GM19452 (cell line): ENCODE data around the gene RPS18.
A peak's percentile ranks its signal among the peaks of the same experiment; 100 is the strongest.

ENCODE experiments used
- ATAC-seq: cut with Tn5 transposase; IDR thresholded peaks from one replicate; pipeline ENCODE4 v1.9.1; 2021; ENCODE audit not compliant: unreplicated experiment

RPS18 gene

DNA sequence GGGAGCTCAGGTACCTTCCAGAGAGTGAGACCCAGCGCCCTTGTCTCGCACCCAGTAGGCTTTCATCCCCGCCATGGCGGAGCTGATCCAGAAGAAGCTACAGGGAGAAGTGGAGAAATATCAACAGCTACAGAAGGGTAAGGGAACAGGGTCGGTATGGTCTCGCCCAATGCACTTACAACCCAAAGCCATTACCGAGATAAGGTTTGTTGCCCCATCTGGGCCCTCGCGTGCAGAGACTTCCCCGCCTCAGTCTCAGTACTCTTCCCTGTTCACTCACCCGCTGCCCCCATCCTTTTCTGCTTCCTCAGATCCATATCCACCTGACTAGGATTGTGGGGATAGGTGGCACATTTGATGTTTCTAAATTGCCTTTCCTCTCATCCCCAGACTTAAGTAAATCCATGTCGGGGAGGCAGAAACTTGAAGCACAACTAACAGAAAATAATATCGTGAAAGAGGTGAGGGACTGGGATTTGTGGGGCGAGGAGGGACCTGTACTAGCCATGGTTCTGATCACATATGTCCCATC, 18.0 kb downstream of the RPS18 start:
- ATAC-seq: peak; percentile 12

DNA sequence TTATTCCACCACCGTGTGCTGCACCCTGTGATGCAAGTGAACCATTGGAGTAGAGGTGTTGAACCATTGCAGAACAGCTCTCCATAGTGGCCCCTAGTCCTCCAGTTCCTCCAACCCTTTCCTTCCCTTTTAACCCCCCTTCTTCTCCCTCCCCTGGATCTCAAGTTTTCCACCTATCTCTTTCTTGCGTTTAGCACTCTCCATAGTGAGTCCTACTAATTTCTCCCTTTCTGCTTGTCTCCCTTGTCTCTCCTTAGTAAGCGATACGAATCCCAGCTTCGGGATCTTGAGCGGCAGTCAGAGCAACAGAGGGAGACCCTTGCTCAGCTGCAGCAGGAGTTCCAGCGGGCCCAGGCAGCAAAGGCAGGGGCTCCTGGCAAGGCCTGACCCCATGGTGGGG, 18.6 kb downstream of the RPS18 start:
- ATAC-seq: no peak

DNA sequence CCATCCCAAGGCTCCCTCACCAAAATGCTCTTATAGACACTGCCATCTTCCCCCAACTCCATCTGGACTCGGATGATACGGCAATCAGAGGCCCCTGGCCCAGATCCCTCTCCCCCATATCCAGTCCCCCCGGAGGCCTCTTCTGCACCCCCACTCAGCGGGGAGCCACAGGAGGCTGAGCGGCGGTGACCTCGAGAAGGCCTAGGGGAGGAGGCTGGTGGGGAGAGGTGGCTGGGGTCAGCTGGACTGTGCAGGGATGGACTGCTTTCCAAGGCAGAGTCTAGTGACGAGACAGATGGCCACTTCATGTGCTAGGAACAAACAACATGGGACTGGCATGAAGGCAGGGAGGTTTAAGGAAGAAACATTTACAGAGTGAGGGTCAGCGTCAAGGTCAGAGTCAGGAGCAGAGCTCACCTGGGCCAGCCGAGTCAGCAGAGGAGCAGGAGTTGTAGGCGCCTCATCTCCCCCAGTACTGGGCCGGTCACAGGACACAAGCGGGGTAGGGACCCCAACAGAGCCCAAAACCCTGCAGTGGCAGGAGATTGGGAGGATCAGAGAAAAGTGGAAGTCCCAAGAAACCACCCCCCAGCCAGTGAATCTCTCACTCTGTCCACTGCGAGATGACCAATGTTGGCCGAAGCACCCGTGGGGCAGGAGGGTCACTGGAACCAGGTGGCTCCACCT, 21.3 kb downstream of the RPS18 start:
- ATAC-seq: no peak

DNA sequence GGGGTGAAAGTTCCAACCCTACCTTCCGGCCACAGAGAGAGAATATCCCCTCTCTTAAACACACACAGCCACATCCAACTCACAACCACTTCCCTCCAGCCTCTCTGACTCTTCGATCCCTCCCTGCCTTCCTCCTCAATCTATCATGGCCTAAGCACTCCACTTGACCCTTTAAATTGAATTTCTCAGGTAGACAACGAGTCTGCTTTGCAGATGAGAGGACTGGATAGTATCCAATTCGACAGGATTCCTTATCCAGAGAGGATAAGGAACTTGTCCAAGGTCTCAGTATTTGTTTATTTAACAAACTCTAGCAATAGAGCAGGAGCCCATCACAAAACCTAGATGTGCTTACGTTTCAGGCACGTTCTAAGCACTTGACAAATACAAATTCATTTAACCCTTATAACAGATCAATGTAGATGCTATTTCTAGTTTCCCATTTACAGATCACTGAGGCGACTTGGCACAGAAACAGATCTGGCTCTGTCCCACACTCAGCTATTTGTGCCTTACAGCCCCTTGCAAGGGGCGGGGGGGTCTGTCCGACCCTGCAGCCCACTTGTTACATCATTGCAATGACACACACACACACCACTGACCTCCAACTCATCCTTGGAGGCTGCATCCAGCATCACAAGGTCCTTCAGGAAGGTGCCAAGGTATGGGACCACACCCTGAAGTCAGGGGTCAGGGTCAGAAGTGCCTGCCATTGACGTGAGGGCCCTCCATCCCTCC, 22.4 kb downstream of the RPS18 start:
- no peak for ATAC-seq

DNA sequence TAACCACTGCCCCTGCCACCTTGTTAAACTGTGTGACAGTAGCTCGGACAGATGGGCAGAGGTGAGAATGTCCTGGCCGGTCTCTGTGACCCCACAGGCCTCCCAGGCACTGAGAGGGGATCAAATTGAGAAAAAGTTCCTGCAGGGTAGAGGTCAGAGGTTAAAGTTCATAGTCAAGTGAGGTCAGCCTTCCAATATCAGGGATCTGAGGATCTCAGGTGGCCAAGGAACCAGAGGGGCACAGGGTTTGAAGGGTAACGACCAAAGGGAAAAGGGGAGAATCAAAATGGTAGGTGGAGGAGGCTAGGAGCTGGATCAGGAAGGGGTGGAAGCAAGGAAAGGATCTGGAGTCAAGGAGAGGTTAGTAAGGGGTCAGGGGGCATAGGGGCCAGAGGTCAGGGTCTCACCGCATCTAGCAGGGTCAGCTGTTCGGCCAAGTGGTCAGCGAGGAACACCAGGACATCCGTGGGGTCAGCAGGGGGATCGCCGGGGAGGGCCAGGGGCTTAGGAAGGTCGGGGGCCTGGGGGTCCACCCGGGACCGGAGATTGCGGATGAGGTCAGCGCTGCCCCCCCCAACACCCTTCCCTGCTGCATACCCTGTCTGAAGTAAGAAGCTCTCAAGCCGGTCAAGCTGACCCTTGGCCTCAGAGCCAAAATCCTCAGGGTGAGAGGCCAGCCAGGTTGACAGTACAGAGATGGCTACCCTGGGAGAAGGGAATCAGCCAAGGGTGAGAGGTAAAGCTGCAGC, 23.9 kb downstream of the RPS18 start:
- no peak for ATAC-seq

DNA sequence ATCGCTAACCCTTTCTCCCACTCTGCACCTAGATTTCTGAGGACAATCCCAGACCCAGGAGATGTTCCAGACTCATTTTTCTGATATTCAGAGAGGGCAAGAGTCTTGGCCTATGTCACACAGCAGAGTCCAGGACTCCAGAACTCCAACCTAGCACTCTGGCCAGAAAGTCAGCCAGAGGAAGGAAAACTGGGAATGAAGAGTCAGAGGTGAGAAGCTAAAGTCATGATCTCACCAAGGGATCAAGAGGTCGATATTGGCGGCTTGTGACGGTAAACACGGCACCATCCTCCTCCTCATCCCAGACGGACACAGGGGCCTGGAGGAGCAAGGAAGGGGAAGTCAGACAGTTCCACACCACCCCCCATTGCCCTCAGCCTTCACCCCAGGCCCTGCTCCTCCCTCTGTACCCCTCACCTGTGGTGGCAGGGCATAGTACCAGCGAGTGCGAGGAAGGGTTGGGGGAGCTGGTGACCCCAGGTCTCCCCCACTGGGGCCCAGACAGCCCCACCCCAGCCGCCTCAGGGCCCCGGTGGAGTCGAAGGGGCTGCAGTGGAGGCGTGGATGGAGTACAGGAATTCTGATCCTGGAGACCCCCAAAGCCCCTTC, 25.0 kb downstream of the RPS18 start:
- ATAC-seq: no peak

DNA sequence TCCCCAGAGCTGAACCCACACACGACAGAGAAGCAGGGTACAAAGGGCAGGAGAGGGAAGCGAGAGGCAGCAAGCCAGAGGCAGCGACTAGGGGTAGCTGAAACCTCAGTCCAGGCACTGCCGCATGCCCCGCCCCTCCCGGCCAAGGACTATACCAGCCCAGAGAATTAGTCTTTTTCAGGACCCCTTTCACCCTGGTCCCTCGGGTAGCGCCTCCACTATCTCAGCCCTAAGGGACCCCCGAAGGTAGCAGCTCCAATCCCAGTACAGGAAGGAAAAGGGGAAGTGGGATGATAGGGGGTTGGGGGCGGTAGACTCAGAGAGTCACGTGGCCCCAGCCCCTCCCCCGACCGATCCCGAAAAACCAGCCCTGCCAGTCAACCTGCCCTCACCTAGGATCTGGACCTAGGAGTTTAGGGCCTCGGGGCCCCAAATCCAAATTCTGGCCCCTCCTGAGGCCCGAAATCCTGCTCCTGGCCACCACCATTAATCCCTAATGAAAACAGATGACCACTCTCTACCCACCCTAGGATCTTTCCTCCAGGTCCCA, 25.6 kb downstream of the RPS18 start:
- no peak for ATAC-seq

DNA sequence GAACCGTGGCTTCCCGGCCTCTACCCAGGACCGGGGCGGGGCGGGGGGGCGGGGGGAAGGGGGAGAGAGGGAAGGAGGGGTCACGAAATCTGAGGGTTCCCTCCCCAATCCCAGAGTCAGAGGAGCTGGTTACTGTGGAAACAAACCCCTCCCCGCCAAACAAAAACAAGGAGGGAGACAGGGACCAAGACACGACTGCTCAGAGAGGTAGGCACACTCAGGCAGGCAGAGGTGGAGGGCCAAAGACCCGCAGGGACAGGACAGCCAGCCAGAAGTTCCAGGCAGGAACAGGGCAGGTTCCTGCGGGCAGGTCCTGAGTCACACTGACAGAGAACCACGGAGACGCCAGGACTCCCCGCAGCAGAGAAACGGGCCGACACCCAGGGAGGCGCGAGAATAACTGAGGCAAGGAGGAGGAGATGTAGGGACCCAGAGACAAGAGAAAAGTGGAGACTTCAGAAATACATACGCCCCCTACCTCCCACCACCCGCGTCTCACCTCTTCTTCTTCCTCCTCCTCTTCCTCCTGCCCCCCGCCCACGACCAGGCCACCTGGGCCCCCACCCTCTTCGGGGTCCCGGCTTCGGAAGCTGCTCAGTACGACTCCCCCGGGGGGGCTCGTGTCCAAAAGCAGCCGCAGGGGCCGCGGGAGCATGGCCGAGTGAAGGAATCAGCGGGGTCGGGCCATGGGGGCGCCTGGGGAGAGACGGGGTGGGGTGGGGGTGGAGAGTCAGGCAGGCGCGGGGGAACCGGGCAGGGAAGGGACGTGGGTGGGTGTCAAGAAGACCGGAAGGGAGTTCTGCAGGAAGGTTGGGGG, 26.3 kb downstream of the RPS18 start:
- no peak for ATAC-seq

DNA sequence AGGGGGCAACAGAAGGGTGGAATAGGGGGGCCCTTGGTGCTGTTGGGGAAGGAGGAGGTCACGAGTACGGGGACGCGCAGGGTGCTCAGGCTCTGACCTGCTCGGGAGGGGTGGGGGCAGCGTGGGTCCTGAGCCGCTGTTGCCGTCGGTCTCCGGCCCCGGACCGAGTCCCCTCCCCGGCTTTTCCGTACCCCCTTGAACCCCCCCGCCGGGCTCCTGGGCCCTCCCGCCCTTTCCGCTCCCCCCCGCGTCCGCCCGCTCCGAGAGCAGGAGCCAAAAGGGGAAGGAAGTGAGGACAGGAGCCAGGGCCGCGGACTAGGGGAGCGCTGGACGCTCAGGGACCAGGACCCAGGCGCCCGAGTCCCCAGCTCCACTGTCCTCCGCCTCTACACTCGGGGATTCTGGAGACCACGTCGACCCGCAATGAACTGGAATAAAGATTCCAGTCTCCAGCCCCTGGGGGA, 26.9 kb downstream of the RPS18 start, which contains the start of gene RGL2:
TSS of gene RGL2 (minus strand) at position 170 of the 464 bp plus-strand sequence. CDS start 332 bp downstream, outside the sequence.
- no peak for ATAC-seq

DNA sequence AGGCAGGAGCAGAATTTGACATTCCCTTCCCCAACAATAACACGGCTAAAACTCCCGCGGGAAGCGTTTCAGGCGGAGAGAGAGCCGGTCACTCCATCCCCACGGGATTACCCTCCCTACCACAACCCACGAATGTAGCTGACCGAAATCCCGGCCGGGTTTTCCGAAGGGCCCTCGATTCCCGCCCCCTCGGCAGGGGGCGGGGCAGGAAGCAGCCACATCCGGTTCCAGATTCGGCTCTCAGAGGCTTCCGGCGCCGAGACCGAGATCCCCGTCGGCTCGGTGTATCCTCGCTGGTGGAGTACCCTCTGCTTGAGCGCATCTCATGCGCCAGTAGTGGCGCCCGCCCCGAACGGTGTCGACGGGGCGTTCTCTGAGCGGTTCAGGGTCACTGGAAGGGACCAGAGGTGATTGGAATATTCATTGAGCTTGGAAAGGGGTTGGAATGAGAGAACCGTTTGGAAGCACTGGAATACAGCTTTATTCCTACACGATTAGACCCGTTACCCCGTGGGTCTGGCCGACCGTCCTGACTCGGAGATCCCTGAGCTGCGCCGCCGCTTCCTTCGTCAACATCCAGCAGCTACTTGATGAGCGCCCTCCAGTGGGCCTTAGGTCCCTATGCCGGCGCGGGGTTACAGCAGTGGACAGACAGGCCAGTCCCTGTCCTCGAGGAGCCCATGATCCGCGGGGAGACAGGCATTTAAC, 27.5 kb downstream of the RPS18 start:
- peak; percentile 65 for ATAC-seq

DNA sequence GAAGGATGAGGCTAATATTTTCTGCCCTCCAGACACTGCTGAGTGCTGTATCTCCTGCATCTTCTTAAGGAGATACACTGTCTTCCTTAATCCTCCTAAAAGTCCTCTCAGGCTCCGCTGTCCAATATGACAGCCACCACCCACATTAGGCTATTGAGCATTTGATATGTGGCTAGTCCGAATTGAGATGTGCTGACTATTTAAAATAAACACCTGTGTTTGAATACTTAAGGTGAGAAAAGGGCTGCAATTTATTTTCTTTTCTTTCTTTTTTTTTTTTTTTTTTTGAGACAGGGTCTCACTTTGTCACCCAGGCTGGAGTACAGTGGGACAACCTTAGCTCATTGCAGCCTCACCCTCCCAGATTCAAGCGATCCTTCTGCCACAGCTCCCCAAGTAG, 30.0 kb downstream of the RPS18 start:
- no peak for ATAC-seq

DNA sequence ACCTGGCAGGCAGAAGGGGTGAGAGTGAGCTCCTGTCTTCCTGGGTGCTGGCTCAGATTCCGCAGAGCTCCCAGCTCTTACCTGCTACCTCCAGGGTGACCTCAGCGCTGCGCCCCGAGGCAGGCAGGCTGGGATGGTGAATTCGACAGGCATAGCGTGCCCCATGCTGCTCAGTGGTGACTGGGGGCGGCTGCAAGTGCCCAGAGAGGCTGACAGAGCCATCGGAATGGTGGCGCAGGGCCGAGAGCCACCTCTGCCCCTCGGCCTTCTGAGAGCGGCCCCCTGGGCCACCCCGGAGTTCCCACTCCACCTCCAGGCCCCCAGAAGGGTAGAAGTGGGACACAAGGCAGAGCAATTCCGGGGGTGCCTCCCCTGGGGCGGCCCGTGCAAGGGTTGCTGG, 32.3 kb downstream of the RPS18 start:
- ATAC-seq: no peak

DNA sequence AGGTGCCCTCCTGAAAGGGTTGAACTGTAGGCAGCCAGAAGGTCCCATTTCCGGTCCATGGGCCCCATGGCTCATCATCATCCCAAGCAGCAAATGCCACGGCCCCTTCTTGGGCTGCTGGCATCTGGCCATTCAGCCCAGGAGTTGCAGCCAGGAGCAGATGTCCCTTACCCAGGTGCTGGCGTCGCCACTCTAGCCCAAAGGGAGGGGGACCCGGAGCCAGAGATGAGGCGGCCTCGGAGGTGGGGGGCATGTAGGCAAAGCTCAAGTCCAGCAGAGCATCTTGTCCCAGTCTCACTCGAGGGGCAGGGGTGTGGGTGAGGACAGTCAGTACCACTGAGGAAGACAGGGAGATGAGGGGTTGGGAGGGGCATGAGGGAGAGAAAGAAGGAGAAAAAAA, 33.2 kb downstream of the RPS18 start:
- ATAC-seq: no peak

DNA sequence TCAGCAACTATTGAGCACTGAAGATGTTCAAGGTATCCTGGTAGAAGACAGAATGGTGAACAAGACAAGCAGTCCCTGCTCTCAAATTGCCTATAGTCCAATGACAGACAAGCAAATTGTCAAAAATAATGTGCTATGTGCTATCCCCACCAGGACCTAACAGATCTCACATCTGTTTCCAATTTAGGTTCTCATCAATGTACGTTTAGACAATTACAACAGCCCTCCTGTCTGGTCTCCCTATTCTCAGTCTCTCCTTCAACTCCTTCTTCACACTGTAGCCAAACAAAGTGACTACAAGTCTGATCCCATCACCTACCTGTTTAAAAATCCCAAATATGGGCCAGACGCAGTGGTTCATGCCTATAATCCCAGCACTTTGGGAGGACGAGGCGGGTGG, 34.5 kb downstream of the RPS18 start:
- no peak for ATAC-seq

DNA sequence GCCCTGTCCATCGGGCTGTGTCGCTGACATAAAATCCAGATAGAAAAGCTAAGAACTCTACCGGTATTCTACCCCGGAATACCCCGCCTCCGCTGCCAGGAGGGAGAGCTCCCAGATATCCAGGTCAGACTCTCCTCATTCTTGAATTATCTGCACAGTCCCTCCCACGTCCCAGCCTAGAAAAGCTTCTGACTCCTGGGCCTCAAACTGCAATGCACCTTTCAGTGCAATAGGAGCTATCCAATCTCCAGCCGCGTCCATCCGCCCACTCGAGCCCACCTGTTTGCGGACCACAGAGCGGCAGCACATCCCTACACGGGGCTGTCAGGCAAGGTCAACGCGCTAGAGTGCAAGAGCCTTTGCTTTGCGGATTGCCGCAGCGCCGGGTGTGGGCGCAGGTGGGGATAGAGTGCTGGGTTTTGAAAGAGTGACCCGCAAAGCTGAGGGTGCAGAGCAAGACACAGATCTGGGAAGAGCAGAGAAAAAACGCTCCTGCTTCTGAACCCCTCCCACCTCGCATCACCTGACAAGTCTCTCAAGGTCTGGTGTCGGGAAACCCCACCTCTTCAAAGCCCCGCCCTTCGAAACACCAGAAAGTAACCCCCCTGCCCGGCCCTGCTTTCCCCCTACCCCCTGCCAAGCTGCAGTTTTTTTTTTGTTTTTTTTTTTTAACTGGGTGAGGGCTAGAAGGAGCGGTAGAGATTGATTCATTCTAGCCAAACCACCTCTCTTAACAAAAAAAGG, 40.7 kb downstream of the RPS18 start:
- ATAC-seq: no peak

DNA sequence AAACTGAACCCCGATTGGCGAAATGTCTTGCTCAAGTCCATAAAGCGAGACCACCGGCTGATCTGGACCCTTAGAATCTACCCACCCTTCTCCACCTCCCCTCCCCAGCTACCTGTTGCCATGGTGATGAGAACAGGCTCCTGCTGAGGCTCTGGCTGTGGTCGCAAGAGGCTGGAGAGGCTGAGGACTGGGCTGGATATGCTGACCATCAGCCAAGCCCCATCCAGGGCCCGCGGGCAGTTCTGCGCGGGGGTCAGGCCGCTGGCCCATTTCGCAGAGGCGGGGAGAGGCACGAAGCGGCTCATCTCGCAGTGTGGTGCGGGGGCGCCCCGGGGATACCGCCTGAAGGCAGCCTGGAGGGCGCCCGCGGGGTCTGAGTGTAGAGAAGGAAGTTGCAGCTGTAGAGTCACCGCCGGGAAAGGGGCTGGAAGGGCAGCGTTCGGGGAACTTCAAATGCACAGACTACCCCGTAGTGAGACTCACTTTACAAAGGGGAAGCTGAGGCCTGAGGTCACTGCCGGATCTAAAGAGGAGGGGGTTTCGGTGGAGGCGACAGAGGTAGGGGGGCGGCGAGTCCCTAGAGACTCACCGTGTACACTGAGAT, 41.3 kb downstream of the RPS18 start:
- ATAC-seq: peak; percentile 1

DNA sequence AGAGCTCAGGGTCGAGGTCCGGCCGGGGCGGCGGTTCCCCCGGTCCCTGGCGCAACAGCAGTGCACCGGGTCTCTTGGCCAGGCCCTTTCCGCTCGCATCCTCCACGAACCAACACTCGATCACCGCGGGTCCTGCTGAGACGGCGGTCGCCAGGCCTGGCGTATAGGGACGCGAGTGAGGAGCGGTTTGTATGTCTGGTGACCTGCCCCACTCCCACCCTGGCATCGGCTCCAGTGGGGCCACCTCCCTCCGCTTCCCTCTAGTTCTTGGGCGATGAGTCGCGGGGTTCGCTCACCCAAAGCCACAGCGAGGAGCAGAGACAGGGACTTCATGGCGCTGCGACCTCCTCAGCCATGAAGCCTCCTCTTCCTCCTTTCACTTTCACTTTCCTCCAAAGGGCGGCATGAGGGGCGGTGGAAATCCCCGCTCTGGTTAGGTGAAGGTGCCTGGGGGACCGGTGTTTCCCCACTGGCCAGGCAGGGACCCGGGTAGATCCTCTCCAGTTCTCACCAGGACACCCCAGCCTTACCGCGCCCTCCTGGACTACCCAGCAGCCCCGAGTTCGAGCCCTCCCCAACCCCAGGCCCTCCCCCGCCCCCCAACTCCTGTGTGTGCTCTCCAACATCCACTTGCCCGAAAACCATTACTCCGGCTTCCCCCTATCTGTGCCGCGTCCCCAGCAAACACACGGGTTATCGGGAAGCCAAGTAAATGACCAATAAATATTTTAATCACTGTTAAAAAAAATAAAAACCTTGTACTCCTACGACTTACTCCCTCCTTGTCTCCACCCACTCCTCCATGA, 42.0 kb downstream of the RPS18 start, which contains the start of gene TAPBP:
TSS of gene TAPBP (minus strand) at position 370 of the 806 bp plus-strand sequence. CDS start at position 333, 37 bp downstream.
- peak; percentile 40 for ATAC-seq
